Measurements from ENCODE around the gene LHPP.

LHPP gene

DNA sequence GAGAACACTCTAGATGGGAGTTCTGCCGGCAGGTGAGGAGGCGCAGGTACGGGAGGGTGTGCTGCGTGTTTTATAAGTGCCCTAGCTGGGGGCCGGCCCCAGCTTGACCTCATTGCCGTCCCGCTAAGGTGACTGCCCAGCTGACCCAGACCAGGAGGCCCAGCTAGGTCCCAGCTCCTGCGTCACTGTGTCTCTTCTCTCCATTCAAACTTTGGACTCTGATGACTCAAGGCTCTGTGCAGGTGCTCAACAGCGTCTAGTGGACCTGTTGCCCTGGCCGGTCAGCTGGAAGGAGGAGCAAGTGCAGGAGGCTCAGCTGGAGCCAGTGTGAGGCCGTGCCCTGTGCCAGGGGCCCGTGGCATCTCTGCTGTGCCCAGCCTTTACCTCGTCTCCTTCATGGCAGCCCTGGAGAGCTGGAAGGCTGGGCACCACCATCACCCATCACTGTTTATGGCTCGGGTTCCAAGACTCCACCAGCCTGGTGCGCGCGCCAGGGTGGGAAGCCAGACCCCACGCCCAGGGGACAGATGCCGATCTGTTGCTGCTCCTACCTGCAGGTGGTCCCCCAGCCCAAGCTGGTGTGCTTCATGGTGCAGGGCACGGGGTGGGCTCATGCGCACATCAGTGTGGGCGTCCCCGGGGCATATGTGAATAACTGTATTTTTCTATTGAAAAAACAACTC is 14.6 kb downstream of the LHPP start:
- no peak overlapping the region for H3K9ac ChIP-seq (ENCODE audit: low read length)

DNA sequence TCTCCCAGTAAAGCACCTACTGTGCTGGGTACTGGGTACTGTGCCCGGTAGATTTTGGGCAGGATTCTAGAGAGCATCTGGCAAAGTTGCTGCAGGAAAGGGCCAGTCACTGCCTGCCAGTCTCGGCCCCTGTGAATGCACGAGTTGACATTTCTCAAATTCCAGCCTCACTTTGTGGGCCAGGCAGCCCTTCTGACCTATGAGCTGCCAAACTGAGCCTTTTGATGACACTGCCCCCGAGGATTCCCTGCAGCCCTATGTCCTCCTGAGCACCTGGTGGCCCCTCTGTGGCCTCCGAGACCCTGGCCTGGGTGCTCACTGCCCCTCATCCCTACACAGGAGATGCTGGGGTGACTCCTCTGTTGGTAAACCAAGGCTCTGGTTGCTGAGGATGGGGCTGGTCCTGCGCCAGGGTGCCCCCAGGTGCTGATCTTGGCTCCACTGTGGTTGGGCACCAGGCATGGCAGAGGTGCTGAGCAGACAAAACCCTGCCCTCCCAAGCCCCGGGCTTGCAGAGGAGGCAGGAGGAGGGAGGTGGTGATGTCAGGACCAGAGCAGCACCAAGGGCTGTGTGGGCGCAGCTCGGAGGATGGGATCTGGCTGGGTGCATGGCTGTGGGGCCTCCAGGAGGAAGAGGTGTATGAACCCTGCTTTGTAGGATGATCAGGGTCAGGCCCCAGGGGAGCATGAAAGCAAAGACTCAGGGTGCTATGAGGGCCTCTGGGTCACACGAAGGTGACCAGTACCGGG is 16.2 kb downstream of the LHPP start:
- Histone ChIP-seq H3K27ac (ENCODE audit: low read length) (no peak overlapping the region), H3K9me3 (ENCODE audit: control insufficient read depth, low read depth, low read length) (no peaks in the 10 kb centered on the region), H3K27me3 (ENCODE audit: control insufficient read depth, insufficient read depth, low read length) (no peaks in the 10 kb centered on the region), H3K4me1 (ENCODE audit: control insufficient read depth, low read depth, low read length) (peaks cover 17% of the 10 kb centered on the region), H3K36me3 (ENCODE audit: control insufficient read depth, low read depth, low read length) (no peaks in the 10 kb centered on the region), H3K4me3 (ENCODE audit: low read length) (no peak overlapping the region), H3K9ac (ENCODE audit: low read length) (no peak overlapping the region)

More for the DNA sequence above, 14.6 kb downstream of the LHPP start:
- no peak overlapping the region for H3K27ac ChIP-seq (ENCODE audit: low read length)
- no peaks in the 10 kb centered on the region for H3K36me3 ChIP-seq (ENCODE audit: control insufficient read depth, low read depth, low read length)
- peaks cover 13% of the 10 kb centered on the region for H3K4me1 ChIP-seq (ENCODE audit: control insufficient read depth, low read depth, low read length)
- H3K27me3 ChIP-seq (ENCODE audit: control insufficient read depth, insufficient read depth, low read length): no peaks in the 10 kb centered on the region
- no peak overlapping the region for H3K4me3 ChIP-seq (ENCODE audit: low read length)
- no peaks in the 10 kb centered on the region for H3K9me3 ChIP-seq (ENCODE audit: control insufficient read depth, low read depth, low read length)

DNA sequence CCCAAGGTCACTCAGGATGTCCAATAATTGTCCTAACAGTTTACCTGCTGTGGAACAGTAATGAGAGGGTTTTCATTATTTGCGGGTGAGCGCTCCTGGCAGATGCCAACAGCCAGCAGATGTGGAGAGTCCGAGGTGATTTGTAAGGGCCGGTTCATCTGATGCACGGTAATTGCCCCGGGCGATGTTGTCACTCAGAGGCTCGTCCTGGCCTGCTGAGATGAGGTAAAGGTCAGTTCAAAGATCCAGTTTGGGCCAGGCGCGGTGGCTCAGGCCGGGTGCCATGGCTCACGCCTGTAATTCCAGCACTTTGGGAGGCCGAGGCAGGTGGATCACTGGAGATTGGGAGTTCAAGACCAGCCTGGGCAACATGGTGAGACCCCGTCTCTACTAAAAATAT is 16.9 kb downstream of the LHPP start:
- H3K27me3 ChIP-seq (ENCODE audit: control insufficient read depth, insufficient read depth, low read length): no peaks in the 10 kb centered on the region
- H3K4me3 ChIP-seq (ENCODE audit: low read length): no peak overlapping the region
- no peaks in the 10 kb centered on the region for H3K36me3 ChIP-seq (ENCODE audit: control insufficient read depth, low read depth, low read length)
- H3K9me3 ChIP-seq (ENCODE audit: control insufficient read depth, low read depth, low read length): no peaks in the 10 kb centered on the region
- H3K9ac ChIP-seq (ENCODE audit: low read length): no peak overlapping the region
- H3K27ac ChIP-seq (ENCODE audit: low read length): no peak overlapping the region
- peaks cover 17% of the 10 kb centered on the region for H3K4me1 ChIP-seq (ENCODE audit: control insufficient read depth, low read depth, low read length)

DNA sequence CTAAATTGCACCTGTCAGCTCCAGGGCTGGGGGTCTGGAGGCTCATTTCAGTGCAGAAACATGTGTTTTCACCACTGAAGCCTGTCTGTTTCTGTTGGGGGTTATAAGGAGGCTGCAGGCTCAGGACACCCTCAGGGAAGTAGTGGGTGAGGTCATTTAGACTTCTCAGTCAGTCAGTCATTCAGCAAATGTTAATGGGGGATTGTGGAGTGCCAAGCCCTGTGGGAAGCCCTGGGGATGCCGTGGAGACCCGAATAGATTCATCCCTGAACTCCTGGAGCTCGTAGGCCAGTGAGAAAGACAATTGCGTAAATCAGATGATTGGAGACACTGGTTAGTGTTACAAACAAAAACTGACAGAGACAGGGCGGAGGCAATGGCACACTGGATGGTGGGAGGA is 19.2 kb downstream of the LHPP start:
- Histone ChIP-seq H3K9me3 (ENCODE audit: control insufficient read depth, low read depth, low read length) (no peaks in the 10 kb centered on the region), H3K9ac (ENCODE audit: low read length) (no peak overlapping the region), H3K4me3 (ENCODE audit: low read length) (no peak overlapping the region), H3K27me3 (ENCODE audit: control insufficient read depth, insufficient read depth, low read length) (no peaks in the 10 kb centered on the region), H3K4me1 (ENCODE audit: control insufficient read depth, low read depth, low read length) (peaks cover 17% of the 10 kb centered on the region), H3K36me3 (ENCODE audit: control insufficient read depth, low read depth, low read length) (no peaks in the 10 kb centered on the region), H3K27ac (ENCODE audit: low read length) (no peak overlapping the region)

DNA sequence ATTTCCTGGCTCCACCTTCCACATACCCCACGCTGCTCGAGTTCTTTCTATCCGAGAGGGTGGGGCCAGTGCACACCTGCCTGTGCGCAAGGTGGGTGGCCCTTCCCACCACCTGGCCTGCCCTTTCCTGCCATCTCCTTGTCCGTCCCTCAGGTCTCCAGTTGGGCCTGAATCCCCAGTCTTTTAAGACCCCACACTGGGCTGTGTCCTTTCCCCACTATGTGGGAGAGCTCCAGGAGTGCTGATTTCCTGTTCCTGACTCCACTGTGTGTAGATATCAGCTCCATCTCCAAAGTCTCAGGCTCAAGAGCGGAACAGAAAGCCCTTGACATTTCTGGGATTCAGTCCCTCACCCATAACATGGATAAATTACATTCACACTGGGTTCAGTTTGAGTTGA is 20.1 kb downstream of the LHPP start:
- H3K9me3 ChIP-seq (ENCODE audit: control insufficient read depth, low read depth, low read length): no peaks in the 10 kb centered on the region
- no peak overlapping the region for H3K9ac ChIP-seq (ENCODE audit: low read length)
- no peaks in the 10 kb centered on the region for H3K27me3 ChIP-seq (ENCODE audit: control insufficient read depth, insufficient read depth, low read length)
- no peak overlapping the region for H3K27ac ChIP-seq (ENCODE audit: low read length)
- no peaks in the 10 kb centered on the region for H3K36me3 ChIP-seq (ENCODE audit: control insufficient read depth, low read depth, low read length)
- peaks cover 17% of the 10 kb centered on the region for H3K4me1 ChIP-seq (ENCODE audit: control insufficient read depth, low read depth, low read length)
- no peak overlapping the region for H3K4me3 ChIP-seq (ENCODE audit: low read length)

DNA sequence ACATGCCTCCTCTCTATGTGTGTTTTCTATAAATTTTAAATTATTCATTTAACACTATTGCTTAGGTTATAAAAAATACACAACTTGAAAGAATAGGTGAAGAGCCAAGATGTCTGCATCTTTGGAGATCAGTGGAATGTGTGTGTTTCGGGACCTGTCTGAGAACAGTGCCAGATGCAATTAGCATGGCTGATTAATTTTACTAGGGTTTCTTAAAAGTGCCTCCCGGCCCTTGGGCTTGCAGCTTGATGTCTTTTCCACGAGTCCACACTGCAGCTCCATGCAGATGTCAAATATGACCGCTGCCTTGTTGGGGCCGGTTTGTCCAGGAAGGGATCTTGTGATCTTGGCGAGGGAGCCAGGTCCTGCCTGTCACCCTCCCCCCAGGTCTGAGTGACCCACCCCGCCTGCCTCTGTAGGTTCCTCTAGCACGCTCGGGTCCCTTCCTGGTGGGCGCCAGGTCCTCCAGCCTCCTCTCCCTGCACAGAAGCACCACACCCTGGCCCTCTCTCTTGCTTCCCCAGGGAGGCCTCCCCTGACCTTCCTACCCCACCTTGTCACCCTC is 20.7 kb downstream of the LHPP start:
- H3K4me1 ChIP-seq (ENCODE audit: control insufficient read depth, low read depth, low read length): peaks cover 14% of the 10 kb centered on the region
- H3K27ac ChIP-seq (ENCODE audit: low read length): no peak overlapping the region
- H3K36me3 ChIP-seq (ENCODE audit: control insufficient read depth, low read depth, low read length): no peaks in the 10 kb centered on the region
- no peaks in the 10 kb centered on the region for H3K9me3 ChIP-seq (ENCODE audit: control insufficient read depth, low read depth, low read length)
- no peak overlapping the region for H3K9ac ChIP-seq (ENCODE audit: low read length)
- no peak overlapping the region for H3K4me3 ChIP-seq (ENCODE audit: low read length)
- H3K27me3 ChIP-seq (ENCODE audit: control insufficient read depth, insufficient read depth, low read length): no peaks in the 10 kb centered on the region

DNA sequence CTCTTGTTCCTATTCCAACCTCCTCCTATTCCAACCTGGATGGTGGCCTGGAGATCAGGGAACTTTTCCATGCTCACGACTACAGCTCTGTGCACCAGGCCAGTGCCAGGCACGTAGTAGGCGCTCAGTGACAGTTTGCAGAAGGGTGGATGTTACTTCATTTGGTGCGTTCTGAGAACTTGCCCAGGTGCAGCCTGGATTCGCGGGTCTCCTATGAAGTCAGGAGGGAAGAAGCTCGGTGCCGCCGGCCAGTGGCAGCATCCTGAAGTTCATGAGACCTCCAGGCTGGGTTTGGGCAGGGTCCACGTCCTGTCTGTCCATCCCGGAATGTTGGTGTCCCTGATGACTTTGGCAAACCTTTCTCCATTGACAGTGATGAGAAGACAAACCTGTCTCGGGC is 21.3 kb downstream of the LHPP start:
- Histone ChIP-seq H3K9me3 (ENCODE audit: control insufficient read depth, low read depth, low read length) (no peaks in the 10 kb centered on the region), H3K4me3 (ENCODE audit: low read length) (no peak overlapping the region), H3K27ac (ENCODE audit: low read length) (no peak overlapping the region), H3K27me3 (ENCODE audit: control insufficient read depth, insufficient read depth, low read length) (no peaks in the 10 kb centered on the region), H3K4me1 (ENCODE audit: control insufficient read depth, low read depth, low read length) (peaks cover 12% of the 10 kb centered on the region), H3K36me3 (ENCODE audit: control insufficient read depth, low read depth, low read length) (no peaks in the 10 kb centered on the region), H3K9ac (ENCODE audit: low read length) (no peak overlapping the region)

DNA sequence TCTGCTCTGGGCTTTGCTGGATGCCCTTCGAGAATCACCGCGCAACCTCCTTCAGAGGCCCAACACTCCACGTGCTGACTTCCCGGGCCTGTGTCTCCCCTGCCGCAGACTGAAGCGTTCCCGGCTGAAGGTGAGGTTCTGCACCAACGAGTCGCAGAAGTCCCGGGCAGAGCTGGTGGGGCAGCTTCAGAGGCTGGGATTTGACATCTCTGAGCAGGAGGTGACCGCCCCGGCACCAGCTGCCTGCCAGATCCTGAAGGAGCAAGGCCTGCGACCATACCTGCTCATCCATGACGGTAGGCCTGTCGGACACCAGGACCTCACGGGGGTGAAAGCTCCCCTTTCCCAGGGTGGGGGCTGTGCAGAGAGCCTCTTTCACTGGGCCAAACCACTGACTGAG is 22.4 kb downstream of the LHPP start:
- peaks cover 5% of the 10 kb centered on the region for H3K36me3 ChIP-seq (ENCODE audit: control insufficient read depth, low read depth, low read length)
- H3K27ac ChIP-seq (ENCODE audit: low read length): no peak overlapping the region
- H3K27me3 ChIP-seq (ENCODE audit: control insufficient read depth, insufficient read depth, low read length): no peaks in the 10 kb centered on the region
- no peaks in the 10 kb centered on the region for H3K9me3 ChIP-seq (ENCODE audit: control insufficient read depth, low read depth, low read length)
- no peak overlapping the region for H3K4me3 ChIP-seq (ENCODE audit: low read length)
- no peak overlapping the region for H3K9ac ChIP-seq (ENCODE audit: low read length)
- H3K4me1 ChIP-seq (ENCODE audit: control insufficient read depth, low read depth, low read length): peaks cover 12% of the 10 kb centered on the region

DNA sequence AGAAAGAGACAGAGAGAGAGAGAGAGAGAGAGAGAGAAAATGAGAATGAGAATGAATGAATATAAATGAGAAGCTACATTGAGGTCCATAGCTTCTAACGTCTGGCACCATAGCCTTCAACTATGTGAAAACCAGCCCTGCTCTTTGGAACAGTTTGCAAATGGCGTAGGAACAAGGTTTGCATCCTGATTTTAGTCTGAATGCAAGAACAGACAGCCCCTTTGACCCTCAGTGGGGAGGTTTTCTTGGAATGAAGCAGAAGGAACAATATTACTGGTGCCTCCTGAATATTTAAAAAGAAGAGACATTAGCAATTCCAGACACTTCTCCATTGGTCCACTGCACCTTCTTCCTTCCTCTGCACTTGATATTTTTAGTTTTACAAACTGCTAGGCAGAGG is 23.0 kb downstream of the LHPP start:
- Histone ChIP-seq H3K9ac (ENCODE audit: low read length) (no peak overlapping the region), H3K27me3 (ENCODE audit: control insufficient read depth, insufficient read depth, low read length) (no peaks in the 10 kb centered on the region), H3K4me1 (ENCODE audit: control insufficient read depth, low read depth, low read length) (peaks cover 12% of the 10 kb centered on the region), H3K9me3 (ENCODE audit: control insufficient read depth, low read depth, low read length) (no peaks in the 10 kb centered on the region), H3K4me3 (ENCODE audit: low read length) (no peak overlapping the region), H3K27ac (ENCODE audit: low read length) (no peak overlapping the region), H3K36me3 (ENCODE audit: control insufficient read depth, low read depth, low read length) (peaks cover 5% of the 10 kb centered on the region)

DNA sequence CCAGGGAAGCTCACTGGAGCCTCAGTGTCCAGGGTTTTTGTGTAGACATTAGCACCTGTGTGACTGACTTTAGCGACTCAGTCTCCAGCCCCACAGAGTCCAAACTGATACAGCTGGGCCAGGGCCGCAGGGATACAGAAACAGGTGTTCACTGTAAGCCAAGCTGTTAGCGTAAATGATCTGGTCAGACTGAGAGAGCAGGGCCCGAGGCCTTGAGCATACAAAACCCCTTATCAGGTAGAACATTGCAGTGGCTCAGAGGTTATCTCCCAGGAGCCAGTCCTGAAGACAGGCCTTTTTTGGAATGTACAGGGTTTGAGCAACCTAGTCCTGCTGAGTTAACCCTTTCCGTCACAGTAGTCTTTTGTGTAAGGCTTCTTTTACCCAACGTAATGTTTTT is 25.0 kb downstream of the LHPP start:
- peaks cover 5% of the 10 kb centered on the region for H3K36me3 ChIP-seq (ENCODE audit: control insufficient read depth, low read depth, low read length)
- no peak overlapping the region for H3K9ac ChIP-seq (ENCODE audit: low read length)
- H3K27ac ChIP-seq (ENCODE audit: low read length): no peak overlapping the region
- H3K4me3 ChIP-seq (ENCODE audit: low read length): no peak overlapping the region
- no peaks in the 10 kb centered on the region for H3K9me3 ChIP-seq (ENCODE audit: control insufficient read depth, low read depth, low read length)
- H3K4me1 ChIP-seq (ENCODE audit: control insufficient read depth, low read depth, low read length): peaks cover 4% of the 10 kb centered on the region
- no peaks in the 10 kb centered on the region for H3K27me3 ChIP-seq (ENCODE audit: control insufficient read depth, insufficient read depth, low read length)

DNA sequence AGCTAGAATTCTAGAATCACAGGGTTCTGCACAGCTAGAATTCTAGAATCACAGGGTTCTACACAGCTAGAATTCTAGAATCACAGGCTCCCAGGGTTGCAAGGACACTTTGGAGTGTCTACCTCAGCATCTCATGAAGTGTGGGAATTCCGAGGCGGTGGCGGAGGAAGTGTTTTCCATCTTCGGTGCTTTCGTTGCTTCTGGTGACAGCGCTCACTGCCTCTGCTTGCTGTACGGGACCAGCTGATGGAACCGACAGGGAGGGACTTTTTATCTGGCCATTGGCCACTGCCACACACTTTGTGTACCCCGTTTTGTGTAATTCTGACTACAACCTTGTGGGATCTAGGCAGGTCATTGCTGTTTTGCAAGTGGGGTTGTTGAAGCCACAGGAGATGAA is 29.5 kb downstream of the LHPP start:
- H3K36me3 ChIP-seq (ENCODE audit: control insufficient read depth, low read depth, low read length): peaks cover 5% of the 10 kb centered on the region
- H3K9me3 ChIP-seq (ENCODE audit: control insufficient read depth, low read depth, low read length): no peaks in the 10 kb centered on the region
- H3K9ac ChIP-seq (ENCODE audit: low read length): no peak overlapping the region
- peaks cover 7% of the 10 kb centered on the region for H3K4me1 ChIP-seq (ENCODE audit: control insufficient read depth, low read depth, low read length)
- no peak overlapping the region for H3K27ac ChIP-seq (ENCODE audit: low read length)
- H3K27me3 ChIP-seq (ENCODE audit: control insufficient read depth, insufficient read depth, low read length): no peaks in the 10 kb centered on the region
- no peak overlapping the region for H3K4me3 ChIP-seq (ENCODE audit: low read length)

DNA sequence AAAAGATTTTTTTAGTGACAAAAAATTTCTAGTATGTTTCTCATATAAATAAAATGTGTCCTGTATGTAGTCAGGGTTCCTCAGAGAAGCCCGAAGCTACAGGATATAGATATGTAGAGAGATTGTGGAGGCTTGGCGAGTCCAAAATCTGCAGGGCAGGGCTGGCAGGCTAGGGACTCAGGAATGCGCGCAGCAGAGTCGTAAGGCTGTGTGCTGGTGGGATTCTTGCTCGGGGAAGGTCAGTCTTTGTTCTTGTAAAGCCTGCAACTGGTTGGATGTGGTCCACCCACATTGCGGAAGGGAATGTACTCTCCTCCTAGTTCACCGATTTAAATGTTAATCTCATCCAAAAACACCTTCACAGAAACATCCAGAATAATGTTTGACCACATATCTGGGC is 30.6 kb downstream of the LHPP start:
- no peak overlapping the region for H3K9ac ChIP-seq (ENCODE audit: low read length)
- H3K9me3 ChIP-seq (ENCODE audit: control insufficient read depth, low read depth, low read length): no peaks in the 10 kb centered on the region
- H3K27ac ChIP-seq (ENCODE audit: low read length): no peak overlapping the region
- H3K4me3 ChIP-seq (ENCODE audit: low read length): no peak overlapping the region
- no peaks in the 10 kb centered on the region for H3K27me3 ChIP-seq (ENCODE audit: control insufficient read depth, insufficient read depth, low read length)
- H3K36me3 ChIP-seq (ENCODE audit: control insufficient read depth, low read depth, low read length): peaks cover 5% of the 10 kb centered on the region
- peaks cover 7% of the 10 kb centered on the region for H3K4me1 ChIP-seq (ENCODE audit: control insufficient read depth, low read depth, low read length)
